WTC11 (cell line): Measurements from ENCODE around the gene MANEA.

ENCODE experiments used
- CREB1 ChIP-seq: sonication (generic); formaldehyde crosslinking; IDR thresholded peaks from 2 replicates; pipeline ENCODE4 v1.8.0; 2023; ENCODE audit warnings: mild to moderate bottlenecking, missing genetic modification reagents
- ETV6 ChIP-seq: sonication (generic); formaldehyde crosslinking; IDR thresholded peaks from 2 replicates; pipeline ENCODE4 v1.8.1; 2022; ENCODE audit warnings: mild to moderate bottlenecking, missing genetic modification reagents
- KAT7 ChIP-seq: sonication (generic); formaldehyde crosslinking; IDR thresholded peaks from 2 replicates; pipeline ENCODE4 v1.8.1; 2023; ENCODE audit warnings: missing genetic modification reagents, mild to moderate bottlenecking, borderline replicate concordance
- MXD4 ChIP-seq: fragments of 250-450 bp; sonication (Bioruptor Pico); IDR thresholded peaks from 2 replicates; pipeline ENCODE4 v1.8.0; 2021; ENCODE audit warnings: mild to moderate bottlenecking, moderate library complexity, borderline replicate concordance
- MYBL2 ChIP-seq: sonication (generic); formaldehyde crosslinking; IDR thresholded peaks from 2 replicates; pipeline ENCODE4 v1.8.1; 2023; ENCODE audit warnings: mild to moderate bottlenecking, moderate library complexity, missing genetic modification reagents
- NR3C1 ChIP-seq: sonication (generic); formaldehyde crosslinking; conservative IDR thresholded peaks from 2 replicates; pipeline ENCODE4 v1.8.1; 2023; ENCODE audit warnings: low read depth, mild to moderate bottlenecking, missing genetic modification reagents
- OVOL2 ChIP-seq: fragments of 250-450 bp; sonication (Bioruptor Pico); IDR thresholded peaks from 2 replicates; pipeline ENCODE4 v1.9.0; 2021; ENCODE audit warnings: mild to moderate bottlenecking, borderline replicate concordance
- TF ChIP-seq, protein P1 (sequence below): fragments of 200-600 bp; IDR thresholded peaks from 2 replicates; pipeline ENCODE4 v1.8.0; 2022; ENCODE audit warnings: antibody characterized with exemption
- TF ChIP-seq, protein P2 (sequence below): sonication (generic); formaldehyde crosslinking; IDR thresholded peaks from 2 replicates; pipeline ENCODE4 v1.8.0; 2022; ENCODE audit warnings: mild to moderate bottlenecking, missing genetic modification reagents
- TF ChIP-seq, protein P3 (sequence below): sonication (generic); formaldehyde crosslinking; IDR thresholded peaks from 2 replicates; pipeline ENCODE4 v1.8.0; 2022; ENCODE audit warnings: mild to moderate bottlenecking, missing genetic modification reagents
- TF ChIP-seq, protein P4 (sequence below): sonication (generic); formaldehyde crosslinking; IDR thresholded peaks from 2 replicates; pipeline ENCODE4 v1.8.1; 2022; ENCODE audit warnings: low read depth, missing genetic modification reagents, borderline replicate concordance
- TF ChIP-seq, protein P5 (sequence below): fragments of 250-450 bp; sonication (Bioruptor Pico); IDR thresholded peaks from 2 replicates; pipeline ENCODE4 v2.1.2; 2022; ENCODE audit warnings: mild to moderate bottlenecking, moderate library complexity

DNA sequence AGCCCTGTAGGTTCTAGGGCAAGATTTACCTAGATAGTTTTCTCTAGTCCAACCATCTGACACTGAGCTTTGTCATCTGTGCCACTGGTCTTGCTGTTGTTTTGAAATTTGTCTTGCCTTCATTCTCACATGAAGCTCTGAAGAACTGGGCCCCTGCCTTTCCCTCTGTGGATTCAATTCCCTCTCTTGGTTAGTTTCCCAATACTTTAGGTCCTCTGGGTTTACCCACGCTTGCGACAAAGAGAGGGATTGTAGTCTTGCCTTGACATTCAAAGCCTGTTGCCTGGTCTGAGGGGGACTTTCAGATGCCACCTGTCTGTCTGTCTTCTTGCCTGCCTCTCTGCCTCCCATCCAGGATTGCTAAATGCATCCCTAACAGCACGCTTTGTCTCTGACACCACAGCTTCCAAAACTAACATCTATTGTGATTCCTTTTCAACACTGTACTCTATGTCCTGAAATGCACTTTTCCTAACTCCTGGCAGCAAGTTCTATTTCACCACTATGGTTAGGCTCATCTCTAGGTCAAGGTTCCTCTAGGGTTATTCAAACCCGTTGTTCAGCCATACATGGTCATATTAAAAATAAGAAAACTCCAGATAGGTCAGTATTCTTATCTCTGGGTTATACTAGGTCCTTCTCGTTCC is 25.5 kb upstream of the MANEA start:
- TF ChIP-seq, protein P1, sequence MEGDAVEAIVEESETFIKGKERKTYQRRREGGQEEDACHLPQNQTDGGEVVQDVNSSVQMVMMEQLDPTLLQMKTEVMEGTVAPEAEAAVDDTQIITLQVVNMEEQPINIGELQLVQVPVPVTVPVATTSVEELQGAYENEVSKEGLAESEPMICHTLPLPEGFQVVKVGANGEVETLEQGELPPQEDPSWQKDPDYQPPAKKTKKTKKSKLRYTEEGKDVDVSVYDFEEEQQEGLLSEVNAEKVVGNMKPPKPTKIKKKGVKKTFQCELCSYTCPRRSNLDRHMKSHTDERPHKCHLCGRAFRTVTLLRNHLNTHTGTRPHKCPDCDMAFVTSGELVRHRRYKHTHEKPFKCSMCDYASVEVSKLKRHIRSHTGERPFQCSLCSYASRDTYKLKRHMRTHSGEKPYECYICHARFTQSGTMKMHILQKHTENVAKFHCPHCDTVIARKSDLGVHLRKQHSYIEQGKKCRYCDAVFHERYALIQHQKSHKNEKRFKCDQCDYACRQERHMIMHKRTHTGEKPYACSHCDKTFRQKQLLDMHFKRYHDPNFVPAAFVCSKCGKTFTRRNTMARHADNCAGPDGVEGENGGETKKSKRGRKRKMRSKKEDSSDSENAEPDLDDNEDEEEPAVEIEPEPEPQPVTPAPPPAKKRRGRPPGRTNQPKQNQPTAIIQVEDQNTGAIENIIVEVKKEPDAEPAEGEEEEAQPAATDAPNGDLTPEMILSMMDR = no peak
- TF ChIP-seq, protein P2, sequence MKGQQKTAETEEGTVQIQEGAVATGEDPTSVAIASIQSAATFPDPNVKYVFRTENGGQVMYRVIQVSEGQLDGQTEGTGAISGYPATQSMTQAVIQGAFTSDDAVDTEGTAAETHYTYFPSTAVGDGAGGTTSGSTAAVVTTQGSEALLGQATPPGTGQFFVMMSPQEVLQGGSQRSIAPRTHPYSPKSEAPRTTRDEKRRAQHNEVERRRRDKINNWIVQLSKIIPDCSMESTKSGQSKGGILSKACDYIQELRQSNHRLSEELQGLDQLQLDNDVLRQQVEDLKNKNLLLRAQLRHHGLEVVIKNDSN (CRISPR knock-in tag) = no peak
- TF ChIP-seq, protein P3, sequence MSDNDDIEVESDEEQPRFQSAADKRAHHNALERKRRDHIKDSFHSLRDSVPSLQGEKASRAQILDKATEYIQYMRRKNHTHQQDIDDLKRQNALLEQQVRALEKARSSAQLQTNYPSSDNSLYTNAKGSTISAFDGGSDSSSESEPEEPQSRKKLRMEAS = no peak
- TF ChIP-seq ETV6 (CRISPR knock-in tag) (no peak), OVOL2 (CRISPR knock-in tag) (no peak), MYBL2 (CRISPR knock-in tag) (no peak), MXD4 (CRISPR knock-in tag) (no peak), NR3C1 (CRISPR knock-in tag) (no peak), CREB1 (CRISPR knock-in tag) (no peak), KAT7 (CRISPR knock-in tag) (no peak)
- TF ChIP-seq, protein P4, sequence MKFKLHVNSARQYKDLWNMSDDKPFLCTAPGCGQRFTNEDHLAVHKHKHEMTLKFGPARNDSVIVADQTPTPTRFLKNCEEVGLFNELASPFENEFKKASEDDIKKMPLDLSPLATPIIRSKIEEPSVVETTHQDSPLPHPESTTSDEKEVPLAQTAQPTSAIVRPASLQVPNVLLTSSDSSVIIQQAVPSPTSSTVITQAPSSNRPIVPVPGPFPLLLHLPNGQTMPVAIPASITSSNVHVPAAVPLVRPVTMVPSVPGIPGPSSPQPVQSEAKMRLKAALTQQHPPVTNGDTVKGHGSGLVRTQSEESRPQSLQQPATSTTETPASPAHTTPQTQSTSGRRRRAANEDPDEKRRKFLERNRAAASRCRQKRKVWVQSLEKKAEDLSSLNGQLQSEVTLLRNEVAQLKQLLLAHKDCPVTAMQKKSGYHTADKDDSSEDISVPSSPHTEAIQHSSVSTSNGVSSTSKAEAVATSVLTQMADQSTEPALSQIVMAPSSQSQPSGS = no peak
- TF ChIP-seq, protein P5, sequence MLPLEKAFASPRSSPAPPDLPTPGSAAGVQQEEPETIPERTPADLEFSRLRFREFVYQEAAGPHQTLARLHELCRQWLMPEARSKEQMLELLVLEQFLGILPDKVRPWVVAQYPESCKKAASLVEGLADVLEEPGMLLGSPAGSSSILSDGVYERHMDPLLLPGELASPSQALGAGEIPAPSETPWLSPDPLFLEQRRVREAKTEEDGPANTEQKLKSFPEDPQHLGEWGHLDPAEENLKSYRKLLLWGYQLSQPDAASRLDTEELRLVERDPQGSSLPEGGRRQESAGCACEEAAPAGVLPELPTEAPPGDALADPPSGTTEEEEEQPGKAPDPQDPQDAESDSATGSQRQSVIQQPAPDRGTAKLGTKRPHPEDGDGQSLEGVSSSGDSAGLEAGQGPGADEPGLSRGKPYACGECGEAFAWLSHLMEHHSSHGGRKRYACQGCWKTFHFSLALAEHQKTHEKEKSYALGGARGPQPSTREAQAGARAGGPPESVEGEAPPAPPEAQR (CRISPR knock-in tag) = no peak
